Measurements from ENCODE around the gene FIBP. TPM values are rescaled to one million over a fixed set of nuclear protein-coding genes. Genes with fewer than 3 reads are reported as not detected.
A peak's percentile ranks its signal among the peaks of the same experiment; 100 is the strongest.

FIBP gene
- total RNA-seq, 1 experiment from 2014 or later, result 105 TPM

DNA sequence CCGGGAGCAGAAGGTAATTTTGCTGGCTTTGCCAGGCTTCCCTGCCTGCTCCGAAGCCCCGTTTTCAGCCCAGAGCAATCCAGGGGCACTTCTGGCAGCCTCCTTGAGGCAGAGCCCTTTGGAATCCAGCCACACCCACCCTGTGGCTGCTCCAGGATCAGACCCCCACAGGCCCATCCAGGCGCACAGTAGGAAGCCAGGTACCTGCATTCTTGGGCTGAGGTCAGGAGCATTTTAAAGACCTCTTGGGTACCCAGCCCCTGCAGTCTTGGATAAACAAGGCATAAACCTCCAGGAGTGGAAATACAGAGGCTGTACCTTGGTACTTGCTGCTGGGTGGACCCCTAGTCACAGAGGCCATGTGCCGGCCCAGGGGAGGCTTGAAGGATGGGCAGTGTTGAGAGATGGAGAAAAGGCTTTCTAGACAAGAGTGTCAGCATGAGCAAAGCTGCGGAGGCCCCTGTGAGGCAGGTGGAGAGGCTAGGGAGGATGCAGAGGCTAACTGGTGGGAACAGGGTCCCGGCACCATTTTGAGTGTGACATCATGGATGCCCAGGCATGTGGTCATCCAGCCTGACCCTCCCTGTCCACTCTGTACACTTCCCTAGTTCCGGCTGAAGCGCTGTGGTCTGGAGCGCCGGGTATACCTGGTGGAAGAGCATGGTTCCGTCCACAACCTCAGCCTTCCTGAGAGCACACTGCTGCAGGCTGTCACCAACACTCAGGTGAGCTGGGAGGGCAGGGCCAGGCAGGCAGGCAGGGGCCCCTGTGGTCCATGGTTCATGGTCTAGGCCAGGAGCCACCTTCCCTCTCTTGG, 24.2 kb downstream of the FIBP start:
- TF ChIP-seq, protein P1, sequence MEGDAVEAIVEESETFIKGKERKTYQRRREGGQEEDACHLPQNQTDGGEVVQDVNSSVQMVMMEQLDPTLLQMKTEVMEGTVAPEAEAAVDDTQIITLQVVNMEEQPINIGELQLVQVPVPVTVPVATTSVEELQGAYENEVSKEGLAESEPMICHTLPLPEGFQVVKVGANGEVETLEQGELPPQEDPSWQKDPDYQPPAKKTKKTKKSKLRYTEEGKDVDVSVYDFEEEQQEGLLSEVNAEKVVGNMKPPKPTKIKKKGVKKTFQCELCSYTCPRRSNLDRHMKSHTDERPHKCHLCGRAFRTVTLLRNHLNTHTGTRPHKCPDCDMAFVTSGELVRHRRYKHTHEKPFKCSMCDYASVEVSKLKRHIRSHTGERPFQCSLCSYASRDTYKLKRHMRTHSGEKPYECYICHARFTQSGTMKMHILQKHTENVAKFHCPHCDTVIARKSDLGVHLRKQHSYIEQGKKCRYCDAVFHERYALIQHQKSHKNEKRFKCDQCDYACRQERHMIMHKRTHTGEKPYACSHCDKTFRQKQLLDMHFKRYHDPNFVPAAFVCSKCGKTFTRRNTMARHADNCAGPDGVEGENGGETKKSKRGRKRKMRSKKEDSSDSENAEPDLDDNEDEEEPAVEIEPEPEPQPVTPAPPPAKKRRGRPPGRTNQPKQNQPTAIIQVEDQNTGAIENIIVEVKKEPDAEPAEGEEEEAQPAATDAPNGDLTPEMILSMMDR (conservative IDR thresholded peaks at IDR 0.05), result no peak
- TF ChIP-seq EZH2 (IDR thresholded peaks at IDR 0.05; ENCODE audit: low read depth), result no peak
- peaks cover 23% of the 10 kb centered on the region for H3K36me3 ChIP-seq (ENCODE audit: low read depth)
- BruUV-seq (replicated peaks), result no TSS peak
- H3K9me2 ChIP-seq (ENCODE audit: insufficient read depth), result no peaks in the 10 kb centered on the region
- no peak for DNase-seq
- H4K20me1 ChIP-seq (ENCODE audit: insufficient read depth), result no peaks in the 10 kb centered on the region; the same call in 1 of the 2 replicates
- H3K4me1 ChIP-seq (replicated peaks; ENCODE audit: insufficient read depth), result peaks cover 13% of the 10 kb centered on the region
- H3K4me3 ChIP-seq, result no peak overlapping the region
- ChIA-PET CTCF (interaction anchor here (0.5 kb wide), 1 partner anchor 135 kb away, joined by 21 read pairs; no protein-coding TSS in a partner anchor), POLR2A (ENCODE audit: unreplicated experiment) (no interaction called here)
- peaks cover 24% of the 10 kb centered on the region for H3K79me2 ChIP-seq (ENCODE audit: low read depth)
- intact Hi-C loops (cut with micrococcal nuclease; ENCODE audit: unreplicated experiment), result no loop called here
- no peaks in the 10 kb centered on the region for H3K27me3 ChIP-seq (ENCODE audit: insufficient read depth, low read depth)
- no peaks in the 10 kb centered on the region for H3K9me3 ChIP-seq (ENCODE audit: insufficient read depth, low read depth)
- H3K27ac ChIP-seq, result no peak overlapping the region
- H2AFZ ChIP-seq, result no peak overlapping the region
- no peak overlapping the region for H3K4me2 ChIP-seq
- H3F3A ChIP-seq (ENCODE audit: insufficient read depth, low read depth), result peaks cover 38% of the 10 kb centered on the region

DNA sequence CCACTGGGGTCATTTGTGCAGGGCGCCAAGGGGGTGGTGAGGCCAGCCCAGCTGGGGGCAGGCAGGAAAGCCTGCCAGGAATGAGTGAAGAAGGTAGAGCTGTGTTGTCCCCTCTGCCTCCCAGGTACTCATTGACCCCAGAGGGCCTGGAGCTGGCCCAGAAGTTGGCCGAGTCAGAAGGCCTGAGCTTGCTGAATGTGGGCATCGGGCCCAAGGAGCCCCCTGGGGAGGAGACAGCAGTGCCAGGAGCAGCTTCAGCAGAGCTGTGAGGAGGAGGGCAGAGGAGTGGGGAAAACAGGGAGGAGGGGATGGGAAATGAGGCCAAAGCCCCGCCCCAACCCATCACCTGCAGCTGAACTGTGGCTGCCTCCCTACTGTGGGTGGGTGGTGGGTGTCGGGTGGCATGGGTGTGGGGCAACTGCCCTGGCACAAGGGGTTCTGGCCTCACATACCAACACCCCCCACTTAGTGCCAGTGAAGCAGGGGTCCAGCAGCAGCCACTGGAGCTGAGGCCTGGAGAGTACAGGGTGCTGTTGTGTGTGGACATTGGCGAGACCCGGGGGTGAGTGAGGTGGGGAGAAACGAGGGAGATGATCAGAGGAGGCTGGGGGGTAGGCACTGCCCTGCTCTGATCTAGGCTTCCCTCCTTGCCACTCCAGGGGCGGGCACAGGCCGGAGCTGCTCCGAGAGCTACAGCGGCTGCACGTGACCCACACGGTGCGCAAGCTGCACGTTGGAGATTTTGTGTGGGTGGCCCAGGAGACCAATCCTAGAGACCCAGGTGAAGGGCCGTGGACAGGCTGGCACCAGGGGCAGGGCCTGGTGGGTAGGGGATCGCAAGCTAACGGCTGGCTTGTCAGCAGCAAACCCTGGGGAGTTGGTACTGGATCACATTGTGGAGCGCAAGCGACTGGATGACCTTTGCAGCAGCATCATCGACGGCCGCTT, 25.1 kb downstream of the FIBP start:
- peak in 1 of 2 experiments; percentile 21 for DNase-seq
- peaks cover 37% of the 10 kb centered on the region for H3F3A ChIP-seq (ENCODE audit: insufficient read depth, low read depth)
- no peaks in the 10 kb centered on the region for H3K27me3 ChIP-seq (ENCODE audit: insufficient read depth, low read depth)
- peaks cover 24% of the 10 kb centered on the region for H3K79me2 ChIP-seq (ENCODE audit: low read depth)
- no peak overlapping the region for H3K4me3 ChIP-seq
- no peak for TF ChIP-seq EZH2 (IDR thresholded peaks at IDR 0.05; ENCODE audit: low read depth)
- TF ChIP-seq, protein P1 (conservative IDR thresholded peaks at IDR 0.05), result no peak
- H3K4me2 ChIP-seq, result no peak overlapping the region
- H3K27ac ChIP-seq, result no peak overlapping the region
- BruUV-seq (replicated peaks), result no TSS peak
- no peaks in the 10 kb centered on the region; the same call in 1 of the 2 replicates for H4K20me1 ChIP-seq (ENCODE audit: insufficient read depth)
- POLR2A ChIA-PET (ENCODE audit: unreplicated experiment), result interaction anchor here (0.5 kb wide), 1 partner anchor 450 kb away, joined by 6 read pairs; no protein-coding TSS in a partner anchor
- CTCF ChIA-PET, result interaction anchor here (0.5 kb wide), 1 partner anchor 134 kb away, joined by 21 read pairs; no protein-coding TSS in a partner anchor
- H3K36me3 ChIP-seq (ENCODE audit: low read depth), result peaks cover 23% of the 10 kb centered on the region
- H2AFZ ChIP-seq, result no peak overlapping the region
- peaks cover 13% of the 10 kb centered on the region for H3K4me1 ChIP-seq (replicated peaks; ENCODE audit: insufficient read depth)
- no peaks in the 10 kb centered on the region for H3K9me2 ChIP-seq (ENCODE audit: insufficient read depth)
- intact Hi-C loops (cut with micrococcal nuclease; ENCODE audit: unreplicated experiment), result no loop called here
- H3K9me3 ChIP-seq (ENCODE audit: insufficient read depth, low read depth), result no peaks in the 10 kb centered on the region

DNA sequence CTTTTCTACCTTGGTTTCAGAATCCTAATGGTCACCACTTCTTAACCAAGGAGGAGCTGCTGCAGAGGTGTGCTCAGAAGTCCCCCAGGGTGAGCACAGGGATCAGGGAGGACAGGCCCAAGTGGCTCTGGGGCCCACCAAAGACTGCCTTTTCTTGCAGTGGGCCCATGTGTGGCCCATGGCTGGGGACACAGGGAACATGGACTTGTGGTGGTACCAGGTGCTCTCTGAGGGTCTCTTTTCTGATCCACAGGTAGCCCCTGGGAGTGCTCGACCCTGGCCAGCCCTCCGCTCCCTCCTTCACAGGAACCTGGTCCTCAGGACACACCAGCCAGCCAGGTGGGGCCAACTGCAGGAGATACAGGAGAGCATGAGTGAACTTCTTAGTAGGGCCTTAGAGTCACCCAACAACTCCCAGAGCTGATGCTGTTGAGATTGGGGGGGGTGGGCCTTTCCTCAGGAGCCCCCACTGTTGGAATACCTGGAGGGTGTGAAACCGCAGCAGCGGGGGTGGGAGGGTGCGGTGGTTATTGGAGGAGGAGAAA, 26.0 kb downstream of the FIBP start:
- H3K4me2 ChIP-seq, result peak overlapping the region; percentile 88
- peaks cover 35% of the 10 kb centered on the region for H3F3A ChIP-seq (ENCODE audit: insufficient read depth, low read depth)
- peaks cover 23% of the 10 kb centered on the region for H3K36me3 ChIP-seq (ENCODE audit: low read depth)
- intact Hi-C loops (cut with micrococcal nuclease; ENCODE audit: unreplicated experiment), result no loop called here
- no peak overlapping the region for H2AFZ ChIP-seq
- peaks cover 31% of the 10 kb centered on the region for H3K79me2 ChIP-seq (ENCODE audit: low read depth)
- H3K9me2 ChIP-seq (ENCODE audit: insufficient read depth), result no peaks in the 10 kb centered on the region
- no peak for TF ChIP-seq EZH2 (IDR thresholded peaks at IDR 0.05; ENCODE audit: low read depth)
- TF ChIP-seq, protein P1 (conservative IDR thresholded peaks at IDR 0.05), result no peak
- BruUV-seq (replicated peaks), result no TSS peak
- DNase-seq, result peak in 1 of 2 experiments; percentile 28
- H3K27me3 ChIP-seq (ENCODE audit: insufficient read depth, low read depth), result no peaks in the 10 kb centered on the region
- H4K20me1 ChIP-seq (ENCODE audit: insufficient read depth), result peaks cover 2% of the 10 kb centered on the region
- ChIA-PET POLR2A (ENCODE audit: unreplicated experiment) (interaction anchor here (0.5 kb wide), 1 partner anchor 451 kb away, joined by 6 read pairs; no protein-coding TSS in a partner anchor), CTCF (interaction anchor here (0.6 kb wide), 1 partner anchor 23 kb away, joined by 5 read pairs; no protein-coding TSS in a partner anchor)
- no peaks in the 10 kb centered on the region for H3K9me3 ChIP-seq (ENCODE audit: insufficient read depth, low read depth)
- no peak overlapping the region for H3K27ac ChIP-seq
- peaks cover 13% of the 10 kb centered on the region for H3K4me1 ChIP-seq (replicated peaks; ENCODE audit: insufficient read depth)
- peak overlapping the region; percentile 96; the same call in 1 of the 2 replicates for H3K4me3 ChIP-seq

Measured in PC-9 (cell line).